ENCODE results near the gene SSR1. TPM values are rescaled to one million over a fixed set of nuclear protein-coding genes. Genes with fewer than 3 reads are reported as not detected.

The SSR1 gene
- total and polyA plus RNA-seq, 2 of the 13 experiments (the other 11 are each of a cell fraction or from before 2014, with no cell fraction given): 203 to 243 TPM

GRCh38 chr6:7243179-7243981, 69.6 kb downstream of the SSR1 start (continued):
- TF ChIP-seq ZBTB37 (CRISPR knock-in tag; IDR thresholded peaks at IDR 0.05) (no peak), FOXC1 (CRISPR knock-in tag; IDR thresholded peaks at IDR 0.05; ENCODE audit: borderline replicate concordance) (0 out of 2 replicates have a peak, but pooled peaks have one; percentile 28), ZNF124 (CRISPR knock-in tag; IDR thresholded peaks at IDR 0.05) (0 out of 2 replicates have a peak, but pooled peaks have one; percentile 26), MED1 (CRISPR knock-in tag; IDR thresholded peaks at IDR 0.05) (0 out of 2 replicates have a peak, but pooled peaks have one; percentile 27), KMT2A (CRISPR knock-in tag; IDR thresholded peaks at IDR 0.05) (no peak), ZFP90 (CRISPR knock-in tag; IDR thresholded peaks at IDR 0.05; ENCODE audit: borderline replicate concordance) (peak; percentile 40; the same call in 1 of the 2 replicates), JARID2 (CRISPR knock-in tag; IDR thresholded peaks at IDR 0.05; ENCODE audit: insufficient replicate concordance) (no peak), FIP1L1 (IDR thresholded peaks at IDR 0.05; ENCODE audit: borderline replicate concordance, insufficient read depth, low read depth, low read length) (no peak), ZNF230 (CRISPR knock-in tag; IDR thresholded peaks at IDR 0.05) (no peak), FOSL2 (CRISPR knock-in tag; IDR thresholded peaks at IDR 0.05) (0 out of 2 replicates have a peak, but pooled peaks have one; percentile 2), HOXA5 (CRISPR knock-in tag; IDR thresholded peaks at IDR 0.05) (peak; percentile 26; the same call in 1 of the 2 replicates), ZFP82 (CRISPR knock-in tag; IDR thresholded peaks at IDR 0.05; ENCODE audit: borderline replicate concordance) (no peak), NFIC (IDR thresholded peaks at IDR 0.05; ENCODE audit: low read length) (0 out of 2 replicates have a peak, but pooled peaks have one; percentile 12), AGO1 (IDR thresholded peaks at IDR 0.05; ENCODE audit: low read depth, low read length, poor library complexity, severe bottlenecking) (no peak), HDAC1 (CRISPR knock-in tag; IDR thresholded peaks at IDR 0.05) (0 out of 2 replicates have a peak, but pooled peaks have one; percentile 25), ATAD3A (CRISPR knock-in tag; IDR thresholded peaks at IDR 0.05) (no peak), IRF9 (CRISPR knock-in tag; IDR thresholded peaks at IDR 0.05; ENCODE audit: borderline replicate concordance) (no peak), ZSCAN31 (CRISPR knock-in tag; IDR thresholded peaks at IDR 0.05; ENCODE audit: low read depth) (0 out of 2 replicates have a peak, but pooled peaks have one; percentile 43), ZNF362 (CRISPR knock-in tag; IDR thresholded peaks at IDR 0.05; ENCODE audit: borderline replicate concordance) (no peak), SALL2 (CRISPR knock-in tag; IDR thresholded peaks at IDR 0.05) (no peak; the same call in 1 of the 2 replicates), TCF12 (IDR thresholded peaks at IDR 0.05) (no peak), TCF12 (CRISPR knock-in tag; IDR thresholded peaks at IDR 0.05) (no peak), ZNF280D (CRISPR knock-in tag; IDR thresholded peaks at IDR 0.05) (0 out of 2 replicates have a peak, but pooled peaks have one; percentile 37)
